ENCODE results near the gene ACBD4.

DNA sequence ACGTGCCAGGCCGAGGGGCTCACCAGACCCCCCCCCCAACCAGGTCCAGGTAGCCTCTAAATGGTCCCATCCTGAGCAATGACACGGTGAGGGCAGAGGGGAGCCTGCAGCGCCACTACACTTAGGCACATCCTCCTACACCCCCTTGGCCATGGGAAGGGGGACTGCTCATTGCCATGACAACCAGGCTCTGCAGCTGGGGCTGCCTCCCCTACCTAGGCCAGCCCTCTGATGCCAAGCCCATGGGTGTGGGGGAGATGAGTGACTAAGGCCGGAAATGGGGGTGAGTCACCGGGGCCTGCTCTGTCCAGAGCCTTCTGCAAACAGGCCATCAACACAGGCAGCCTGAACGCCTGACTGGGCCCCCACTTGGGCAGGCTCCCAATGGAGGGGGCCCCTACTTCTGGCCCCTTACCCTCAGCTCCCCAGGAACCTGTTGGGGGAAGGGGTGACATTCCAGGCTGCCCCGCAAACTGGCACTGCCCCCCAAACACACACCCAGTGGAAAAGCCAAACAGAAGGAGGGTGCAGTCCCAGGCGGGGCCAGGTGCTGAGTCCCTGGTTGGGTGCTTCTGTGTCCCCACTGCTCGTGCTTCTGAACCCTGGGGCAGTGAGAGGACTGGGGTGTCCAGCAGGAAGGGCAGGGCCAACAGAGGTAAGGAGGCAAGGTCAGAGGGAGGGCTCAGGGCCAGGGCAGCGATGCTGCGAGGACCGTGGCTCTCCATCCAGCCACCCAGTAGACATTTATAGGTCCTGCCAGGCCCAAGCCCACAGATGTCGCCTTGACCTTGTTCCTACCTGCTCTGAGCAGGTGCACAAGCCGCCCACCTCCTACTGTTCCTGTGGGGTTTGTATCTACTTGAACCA is 11.3 kb upstream of the ACBD4 start:
- TF ChIP-seq POLR2A (IDR thresholded peaks at IDR 0.05) (no peak), POLR2AphosphoS5 (IDR thresholded peaks at IDR 0.05) (no peak)

Data from suprapubic skin (tissue), 4 donors.